ENCODE results near the gene KCNQ1. TPM values are rescaled to one million over a fixed set of nuclear protein-coding genes. Genes with fewer than 3 reads are reported as not detected.

KCNQ1 gene
- total and polyA plus RNA-seq, 8 donors, result 14.0 to 61.1 (median 46.7) TPM

DNA sequence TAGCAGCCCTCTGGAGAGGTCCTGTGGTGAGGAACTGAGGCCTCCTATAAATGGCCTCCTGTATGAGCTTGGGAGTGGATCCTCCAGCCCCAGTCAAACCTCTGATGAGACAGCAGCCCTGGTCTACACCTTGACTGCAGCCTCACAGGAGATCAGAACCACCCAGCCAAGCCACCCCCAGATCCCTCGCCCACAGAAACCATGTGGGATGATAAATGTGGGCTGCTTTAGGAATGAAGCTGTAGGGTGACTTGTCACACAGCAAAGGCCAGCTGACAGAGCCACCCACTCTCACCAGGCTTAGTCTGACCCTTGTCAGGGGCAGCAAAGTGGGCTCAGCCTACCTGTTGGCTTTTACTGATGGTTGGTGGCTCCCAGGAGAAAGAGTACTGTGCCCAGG, 261.5 kb downstream of the KCNQ1 start:
- Histone ChIP-seq H3K27me3 (no peaks in the 10 kb centered on the region), H3K36me3 (no peaks in the 10 kb centered on the region), H3K9me3 (no peaks in the 10 kb centered on the region), H3K4me3 (no peak overlapping the region), H3K4me1 (no peaks in the 10 kb centered on the region), H3K27ac (no peak overlapping the region)
- intact Hi-C loops (cut with DNase I), result no loop called here
- 91 to 100% methylated on average over 1 of the region's 1 CpG for WGBS, 2 donors
- ATAC-seq (no peak), FAIRE-seq (no peak), DNase-seq (no peak)
- TF ChIP-seq, protein P1, sequence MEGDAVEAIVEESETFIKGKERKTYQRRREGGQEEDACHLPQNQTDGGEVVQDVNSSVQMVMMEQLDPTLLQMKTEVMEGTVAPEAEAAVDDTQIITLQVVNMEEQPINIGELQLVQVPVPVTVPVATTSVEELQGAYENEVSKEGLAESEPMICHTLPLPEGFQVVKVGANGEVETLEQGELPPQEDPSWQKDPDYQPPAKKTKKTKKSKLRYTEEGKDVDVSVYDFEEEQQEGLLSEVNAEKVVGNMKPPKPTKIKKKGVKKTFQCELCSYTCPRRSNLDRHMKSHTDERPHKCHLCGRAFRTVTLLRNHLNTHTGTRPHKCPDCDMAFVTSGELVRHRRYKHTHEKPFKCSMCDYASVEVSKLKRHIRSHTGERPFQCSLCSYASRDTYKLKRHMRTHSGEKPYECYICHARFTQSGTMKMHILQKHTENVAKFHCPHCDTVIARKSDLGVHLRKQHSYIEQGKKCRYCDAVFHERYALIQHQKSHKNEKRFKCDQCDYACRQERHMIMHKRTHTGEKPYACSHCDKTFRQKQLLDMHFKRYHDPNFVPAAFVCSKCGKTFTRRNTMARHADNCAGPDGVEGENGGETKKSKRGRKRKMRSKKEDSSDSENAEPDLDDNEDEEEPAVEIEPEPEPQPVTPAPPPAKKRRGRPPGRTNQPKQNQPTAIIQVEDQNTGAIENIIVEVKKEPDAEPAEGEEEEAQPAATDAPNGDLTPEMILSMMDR (IDR thresholded peaks at IDR 0.05), result no peak

DNA sequence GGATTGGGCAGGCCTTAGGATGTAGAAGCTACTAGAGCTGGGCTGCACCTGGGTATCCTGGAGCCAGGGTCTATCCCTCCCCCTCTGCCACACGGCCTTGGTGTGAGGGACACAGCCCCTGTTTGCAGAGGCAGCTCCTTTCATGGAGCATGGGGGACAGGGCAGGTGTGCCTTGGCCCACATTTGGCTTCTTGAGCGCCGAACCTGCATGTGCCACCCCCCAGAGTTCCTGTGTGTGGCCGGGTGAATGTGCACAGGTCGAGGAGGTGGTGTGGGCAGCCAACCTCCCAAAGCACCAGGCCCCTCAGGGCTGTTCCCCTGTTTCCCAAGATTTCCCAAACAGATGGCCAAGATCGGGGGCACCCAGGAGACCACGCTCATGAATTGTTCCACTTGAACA, 262.9 kb downstream of the KCNQ1 start:
- TF ChIP-seq, protein P1 (IDR thresholded peaks at IDR 0.05), result no peak
- 87 to 89% methylated on average over 7 of the region's 7 CpGs for WGBS, 2 donors
- intact Hi-C loops (cut with DNase I), result no loop called here
- no peaks in the 10 kb centered on the region for H3K27me3 ChIP-seq
- no peaks in the 10 kb centered on the region for H3K36me3 ChIP-seq
- H3K4me1 ChIP-seq, result no peaks in the 10 kb centered on the region
- H3K4me3 ChIP-seq, result no peak overlapping the region
- H3K27ac ChIP-seq, result no peak overlapping the region
- peak in 1 of 6 donors; percentile 22 for DNase-seq
- no peak for ATAC-seq
- no peaks in the 10 kb centered on the region for H3K9me3 ChIP-seq
- no peak for FAIRE-seq

DNA sequence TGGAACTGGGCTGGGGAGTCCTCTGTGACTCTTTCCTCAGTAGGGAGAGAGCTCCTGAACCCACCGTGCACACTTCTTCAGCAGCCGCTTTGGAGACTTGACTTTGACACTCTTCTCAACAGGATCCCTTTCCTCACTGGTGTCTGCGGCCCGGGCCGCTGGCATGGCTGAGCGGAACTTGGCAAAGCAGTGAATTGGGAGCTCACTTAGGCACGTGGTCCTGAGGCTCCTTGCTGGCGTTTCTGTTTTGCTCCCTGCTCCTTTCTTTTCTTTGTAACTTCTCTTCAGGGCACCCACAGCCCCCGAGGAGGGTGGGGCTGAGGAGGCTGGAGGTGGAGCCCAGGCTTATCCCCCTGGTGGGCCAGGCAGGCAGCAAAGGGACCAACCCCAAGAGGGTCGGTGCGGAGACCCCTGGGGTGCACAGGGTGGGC, 263.4 kb downstream of the KCNQ1 start:
- Histone ChIP-seq H3K4me1 (no peaks in the 10 kb centered on the region), H3K9me3 (no peaks in the 10 kb centered on the region), H3K27ac (no peak overlapping the region), H3K36me3 (no peaks in the 10 kb centered on the region), H3K4me3 (no peak overlapping the region), H3K27me3 (no peaks in the 10 kb centered on the region)
- no peak for FAIRE-seq
- DNase-seq, result peak in 1 of 6 donors; percentile 28
- TF ChIP-seq, protein P1 (IDR thresholded peaks at IDR 0.05), result no peak
- ATAC-seq, result peak in 2 of 4 donors; percentile 20 to 39
- WGBS, 2 donors, result 79 to 83% methylated on average over 11 of the region's 11 CpGs
- intact Hi-C loops (cut with DNase I), result no loop called here

DNA sequence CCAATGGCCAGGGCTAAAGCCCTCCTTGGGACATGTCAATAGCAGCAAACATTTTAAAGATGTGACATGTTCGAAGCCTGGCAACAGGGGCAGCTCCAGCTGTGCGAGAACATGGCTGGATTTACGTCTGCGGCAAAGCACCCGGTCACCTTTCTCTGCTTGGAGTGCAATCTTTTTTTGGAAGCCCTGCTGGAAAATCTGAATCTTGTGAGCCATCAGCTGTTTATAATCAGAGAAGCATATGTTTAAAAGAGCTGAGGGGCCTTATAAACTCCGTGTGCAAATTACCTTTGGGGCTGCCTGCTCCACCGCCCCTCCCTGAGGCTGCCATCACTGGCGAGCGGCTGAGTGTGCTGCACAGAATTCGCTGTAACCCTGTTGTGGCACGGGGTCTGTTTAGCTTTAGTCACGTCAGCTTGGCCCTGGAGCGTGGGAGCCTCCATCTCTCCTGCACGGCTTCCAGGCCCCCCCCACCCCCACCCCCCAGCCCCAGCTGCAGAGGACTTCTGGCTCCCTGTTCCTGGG, 264.0 kb downstream of the KCNQ1 start:
- TF ChIP-seq, protein P1 (IDR thresholded peaks at IDR 0.05), result no peak
- Histone ChIP-seq H3K27me3 (no peaks in the 10 kb centered on the region), H3K27ac (no peak overlapping the region), H3K4me3 (no peak overlapping the region), H3K4me1 (no peaks in the 10 kb centered on the region), H3K36me3 (no peaks in the 10 kb centered on the region), H3K9me3 (no peaks in the 10 kb centered on the region)
- DNase-seq, result peak in 1 of 6 donors; percentile 14
- intact Hi-C loops (cut with DNase I), result no loop called here
- 86 to 87% methylated on average over 14 of the region's 14 CpGs for WGBS, 2 donors
- ATAC-seq, result peak in 1 of 4 donors; percentile 19
- FAIRE-seq, result no peak

DNA sequence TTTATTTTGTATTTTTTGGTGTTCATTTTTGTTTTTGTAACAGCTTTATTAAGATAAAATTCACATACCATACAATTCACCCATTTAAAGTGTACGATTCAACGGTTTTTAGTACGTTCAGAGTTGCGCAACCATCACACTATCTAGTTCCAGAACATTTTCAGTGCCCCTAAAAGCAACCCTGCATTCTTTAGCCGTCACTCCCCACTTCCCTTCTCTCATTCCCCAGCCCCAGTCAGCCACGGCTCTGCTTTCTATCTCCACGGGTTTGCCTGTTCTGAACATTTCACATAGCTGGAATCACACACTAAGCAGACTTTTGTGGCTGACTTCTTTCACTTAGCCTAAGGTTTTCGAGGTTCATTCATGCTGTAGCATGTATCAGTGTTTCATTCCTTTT, 264.6 kb downstream of the KCNQ1 start:
- Histone ChIP-seq H3K9me3 (no peaks in the 10 kb centered on the region), H3K4me1 (no peaks in the 10 kb centered on the region), H3K36me3 (no peaks in the 10 kb centered on the region), H3K27ac (no peak overlapping the region), H3K4me3 (no peak overlapping the region), H3K27me3 (no peaks in the 10 kb centered on the region)
- DNase-seq (peak in 1 of 6 donors; percentile 2), FAIRE-seq (no peak), ATAC-seq (peak in 1 of 4 donors; percentile 51)
- TF ChIP-seq, protein P1 (IDR thresholded peaks at IDR 0.05), result no peak
- intact Hi-C loops (cut with DNase I), result no loop called here
- 77 to 80% methylated on average over 8 of the region's 8 CpGs for WGBS, 2 donors
